Right lung (tissue), 5 donors: Measurements from ENCODE around the gene TLNRD1. TPM values are rescaled to one million over a fixed set of nuclear protein-coding genes. Genes with fewer than 3 reads are reported as not detected.

Source experiments
- DNase-seq, 2 donors: peaks; one replicate each; pipeline ENCODE4 v3.0.0-alpha.2; 2013
- polyA plus RNA-seq, 5 donors: library from polyadenylated mRNA; unstranded; fragments of 120-200 nt; gene quantifications; one replicate each; pipeline versions ENCODE4 v1.2.1 to v1.2.3, GENCODE V29; 2013; ENCODE audit warnings: inconsistent platforms in 1 of 5, low replicate concordance in 1 of 5; ENCODE audit not compliant: insufficient read length in 5 of 5, insufficient read depth in 1 of 5

TLNRD1 gene
- polyA plus RNA-seq, 5 donors, result 10.8 to 20.7 (median 14.3) TPM

DNA sequence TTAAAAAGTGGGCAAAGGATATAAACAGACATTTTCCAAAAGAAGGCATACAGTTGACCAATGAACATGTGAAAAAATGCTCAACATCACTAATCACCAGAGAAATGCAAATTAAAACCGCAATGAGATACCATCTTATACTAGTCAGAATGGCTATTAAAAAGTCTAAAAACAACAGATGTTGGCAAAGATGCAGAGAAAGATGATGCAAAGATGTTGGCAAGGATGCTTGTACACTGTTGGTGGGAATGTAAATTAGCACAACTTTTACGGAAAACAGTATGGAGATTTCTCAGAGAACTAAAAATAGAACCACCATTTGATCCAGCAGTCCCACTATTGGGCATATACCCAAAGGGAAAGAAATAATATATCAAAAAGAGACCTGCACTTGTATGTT, 53.5 kb downstream of the TLNRD1 start:
- no peak for DNase-seq

Other genes with a start within 250 kb of the TLNRD1 start
- 10 to 100 TPM; 13.7 to 31.0 (median 21.2) TPM for gene CEMIP, start 221.6 kb upstream of the TLNRD1 start, polyA plus RNA-seq
- 10 to 100 TPM; 37.1 to 44.5 (median 43.4) TPM for gene MESD, start 11.1 kb upstream of the TLNRD1 start, polyA plus RNA-seq
- gene CFAP161, start 133.3 kb downstream of the TLNRD1 start, polyA plus RNA-seq, result 1 to 10 TPM; 2.2 to 7.3 (median 6.3) TPM
- gene IL16, start 196.0 kb downstream of the TLNRD1 start, polyA plus RNA-seq, result 10 to 100 TPM; 11.3 to 15.3 (median 14.2) TPM